H1 (cell line): ENCODE measurements around the gene LRRC15. TPM values are rescaled to one million over a fixed set of nuclear protein-coding genes. Genes with fewer than 3 reads are reported as not detected.

Source experiments
- CTCF ChIA-PET: fragments of 300-600 bp; sonication (Branson Sonifier 250); formaldehyde crosslinking; loops from one replicate; lab custom pipeline; 2021; ENCODE audit not compliant: partially characterized antibody; lab: Charles Lee
- POLR2A ChIA-PET: fragments of 300-600 bp; sonication (Branson Sonifier 250); formaldehyde crosslinking; loops from one replicate; lab custom pipeline; 2021; ENCODE audit warnings: inconsistent platforms; ENCODE audit not compliant: partially characterized antibody; lab: Charles Lee
- DNase-seq, 2 experiments: peaks; one replicate each; pipeline versions ENCODE4 v3.0.0 to v3.0.0-alpha.2; 2010 to 2022; ENCODE audit warnings: low spot score in 2 of 2, low read depth in 1 of 2, mixed read lengths in 1 of 2
- FAIRE-seq: peaks from 2 replicates; lab custom pipeline; 2011; peaks lifted over from hg19 to GRCh38; lab: Jason Lieb, UNC
- H2AFZ ChIP-seq: 2 replicates; pipeline ENCODE4 v1.8.1; 2012; ENCODE audit warnings: low read length, inconsistent platforms
- H2AK5ac ChIP-seq: 2 replicates; pipeline ENCODE4 v1.6.1; 2013; ENCODE audit warnings: low read depth, low read length
- H2BK120ac ChIP-seq: replicated peaks from 2 replicates; pipeline ENCODE3; 2013; ENCODE audit warnings: low read depth, low read length, inconsistent platforms
- H2BK12ac ChIP-seq: 2 replicates; pipeline ENCODE4 v1.6.1; 2013; ENCODE audit warnings: low read depth, low read length
- H2BK15ac ChIP-seq: 2 replicates; pipeline ENCODE4 v1.6.1; 2013; ENCODE audit warnings: low read length
- H2BK20ac ChIP-seq: 2 replicates; pipeline ENCODE4 v1.6.1; 2013; ENCODE audit warnings: low read length
- H2BK5ac ChIP-seq: 2 replicates; pipeline ENCODE4 v1.6.1; 2013; ENCODE audit warnings: low read depth, low read length
- H3K14ac ChIP-seq: 2 replicates; pipeline ENCODE4 v1.6.1; 2013; ENCODE audit warnings: inconsistent platforms; ENCODE audit not compliant: insufficient read length
- H3K18ac ChIP-seq: 2 replicates; pipeline ENCODE4 v1.6.1; 2013; ENCODE audit warnings: low read length; ENCODE audit errors: extremely low read depth
- H3K23ac ChIP-seq: 2 replicates; pipeline ENCODE4 v1.6.1; 2013; ENCODE audit warnings: inconsistent platforms; ENCODE audit not compliant: insufficient read length
- H3K23me2 ChIP-seq: 2 replicates; pipeline ENCODE4 v1.6.1; 2013; ENCODE audit warnings: low read depth, low read length
- H3K27ac ChIP-seq: 2 replicates; pipeline ENCODE4 v1.6.1; 2011; ENCODE audit warnings: low read depth, low read length, inconsistent platforms
- H3K27me3 ChIP-seq, 4 experiments: replicated peaks in 1 of 4; 1 replicate in 1 of 4; 2 replicates in 3 of 4; pipeline versions ENCODE4 v1.6.1 to v1.8.1; 2011 to 2013; ENCODE audit warnings: low read length in 3 of 4, mild to moderate bottlenecking in 3 of 4, inconsistent platforms in 2 of 4, mixed read lengths in 2 of 4, moderate library complexity in 1 of 4; ENCODE audit not compliant: control insufficient read depth in 3 of 4, insufficient read depth in 3 of 4; ENCODE audit errors: extremely low read depth in 1 of 4
- H3K36me3 ChIP-seq, 4 experiments: 2 replicates each; pipeline versions ENCODE4 v1.6.1 to v1.8.1; 2011 to 2013; ENCODE audit warnings: mild to moderate bottlenecking in 4 of 4, low read length in 3 of 4, moderate library complexity in 2 of 4, control low read depth in 1 of 4, inconsistent platforms in 1 of 4; ENCODE audit not compliant: insufficient read depth in 4 of 4, control insufficient read depth in 2 of 4
- H3K4ac ChIP-seq: replicated peaks from 2 replicates; pipeline ENCODE3; 2013; ENCODE audit warnings: low read length, low read depth, mixed read lengths, inconsistent platforms; ENCODE audit not compliant: insufficient read length
- H3K4me1 ChIP-seq, 4 experiments: replicated peaks in 1 of 4; 1 replicate in 1 of 4; 2 replicates in 3 of 4; pipeline versions ENCODE4 v1.6.1 to v1.8.1; 2011 to 2013; ENCODE audit warnings: low read length in 3 of 4, inconsistent platforms in 2 of 4, mixed read lengths in 1 of 4; ENCODE audit not compliant: insufficient read depth in 4 of 4, control insufficient read depth in 3 of 4
- H3K4me2 ChIP-seq, 2 experiments: 2 replicates each; pipeline versions ENCODE4 v1.6.1 to v1.8.1; 2011 to 2013; ENCODE audit warnings: low read depth in 2 of 2, low read length in 2 of 2, control low read depth in 1 of 2, inconsistent platforms in 1 of 2, mild to moderate bottlenecking in 1 of 2; ENCODE audit not compliant: insufficient read depth in 1 of 2
- H3K4me3 ChIP-seq, 4 experiments: fragments of 200-600, 300-600 bp in 1 of 4; sonication (generic), shearing (Covaris generic), sonication (Bioruptor Twin) in 1 of 4; 2 replicates each; pipeline versions ENCODE4 v1.5.1 to v1.8.1; 2011 to 2016; ENCODE audit warnings: low read length in 4 of 4, low read depth in 3 of 4, control low read depth in 2 of 4, inconsistent platforms in 2 of 4, mild to moderate bottlenecking in 2 of 4, mixed read lengths in 1 of 4, moderate library complexity in 1 of 4; ENCODE audit not compliant: insufficient read depth in 2 of 4; ENCODE audit errors: extremely low read depth in 1 of 4
- H3K56ac ChIP-seq: replicated peaks from 2 replicates; pipeline ENCODE3; 2013; ENCODE audit warnings: low read depth, mild to moderate bottlenecking, mixed read lengths, low read length, inconsistent platforms; ENCODE audit not compliant: insufficient read length
- H3K79me1 ChIP-seq: 2 replicates; pipeline ENCODE4 v1.6.1; 2013; ENCODE audit warnings: low read depth, low read length, control low read depth
- H3K79me2 ChIP-seq, 2 experiments: 2 replicates each; pipeline versions ENCODE4 v1.6.1 to v1.8.1; 2012 to 2013; ENCODE audit warnings: low read length in 2 of 2, mild to moderate bottlenecking in 2 of 2, inconsistent platforms in 1 of 2; ENCODE audit not compliant: insufficient read depth in 2 of 2, control insufficient read depth in 1 of 2
- H3K9ac ChIP-seq, 4 experiments: replicated peaks in 1 of 4; 1 replicate in 1 of 4; 2 replicates in 3 of 4; pipeline versions ENCODE4 v1.6.1 to v1.8.1; 2011 to 2013; ENCODE audit warnings: low read depth in 3 of 4, low read length in 3 of 4, control low read depth in 2 of 4, mild to moderate bottlenecking in 2 of 4, moderate library complexity in 2 of 4, inconsistent platforms in 1 of 4; ENCODE audit errors: extremely low read depth in 1 of 4
- H3K9me3 ChIP-seq, 2 experiments: 2 replicates each; pipeline versions ENCODE4 v1.6.1 to v1.8.1; 2012 to 2013; ENCODE audit warnings: mild to moderate bottlenecking in 2 of 2, moderate library complexity in 2 of 2, control low read depth in 1 of 2, inconsistent platforms in 1 of 2, low read depth in 1 of 2, low read length in 1 of 2, mixed read lengths in 1 of 2; ENCODE audit not compliant: insufficient read depth in 2 of 2
- H4K20me1 ChIP-seq, 2 experiments: replicated peaks in 1 of 2; 2 replicates each; pipeline versions ENCODE3 to v1.8.1; 2011 to 2013; ENCODE audit warnings: inconsistent platforms in 2 of 2, low read length in 2 of 2, mild to moderate bottlenecking in 1 of 2; ENCODE audit not compliant: insufficient read depth in 2 of 2, control insufficient read depth in 1 of 2
- H4K5ac ChIP-seq: 2 replicates; pipeline ENCODE4 v1.6.1; 2013; ENCODE audit warnings: low read length, low read depth, mixed read lengths, inconsistent platforms; ENCODE audit not compliant: insufficient read length
- H4K8ac ChIP-seq: 2 replicates; pipeline ENCODE4 v1.8.0; 2013; ENCODE audit warnings: mild to moderate bottlenecking, moderate library complexity, low read length, inconsistent platforms; ENCODE audit not compliant: insufficient read depth; ENCODE audit errors: extremely low read depth
- H4K91ac ChIP-seq: replicated peaks from 2 replicates; pipeline ENCODE3; 2013; ENCODE audit warnings: low read length, mixed read lengths, inconsistent platforms; ENCODE audit not compliant: insufficient read length
- ATF3 ChIP-seq: IDR thresholded peaks from 2 replicates; pipeline ENCODE4 v1.6.1; 2011; ENCODE audit warnings: low read depth, mild to moderate bottlenecking, low read length; ENCODE audit not compliant: insufficient read depth
- BACH1 ChIP-seq: IDR thresholded peaks from 2 replicates; pipeline ENCODE4 v1.6.1; 2012; ENCODE audit warnings: low read length, improper control_type of control experiment
- CBX8 ChIP-seq: fragments of 300-800, 300-1000 bp; sonication (generic); IDR thresholded peaks from 2 replicates; pipeline ENCODE4 v1.7.1; 2016; ENCODE audit warnings: low read depth, low read length, borderline replicate concordance
- CEBPB ChIP-seq: IDR thresholded peaks from 2 replicates; pipeline ENCODE4 v1.6.1; 2012; ENCODE audit warnings: low read depth, low read length
- CHD2 ChIP-seq: IDR thresholded peaks from 2 replicates; pipeline ENCODE4 v1.6.1; 2012; ENCODE audit warnings: low read length, improper control_type of control experiment
- CREB1 ChIP-seq: IDR thresholded peaks from 2 replicates; pipeline ENCODE4 v1.6.1; 2012; ENCODE audit warnings: inconsistent platforms
- EGR1 ChIP-seq: IDR thresholded peaks from 2 replicates; pipeline ENCODE4 v1.6.1; 2011; ENCODE audit warnings: low read depth, low read length, borderline replicate concordance
- JUN ChIP-seq: IDR thresholded peaks from 2 replicates; pipeline ENCODE4 v1.6.1; 2011; ENCODE audit warnings: low read depth, mild to moderate bottlenecking, improper control_type of control experiment, low read length
- KDM1A ChIP-seq: fragments of 200-600, 300-600 bp; sonication (generic); IDR thresholded peaks from 2 replicates; pipeline ENCODE4 v1.7.1; 2016; ENCODE audit warnings: mild to moderate bottlenecking, low read length, borderline replicate concordance
- PHF8 ChIP-seq: fragments of 200-600 bp; sonication (generic); conservative IDR thresholded peaks from 2 replicates; pipeline ENCODE4 v1.7.1; 2012; ENCODE audit warnings: low read depth, mild to moderate bottlenecking, inconsistent platforms, low read length, moderate library complexity
- SIN3A ChIP-seq, 2 experiments: IDR thresholded peaks in 1 of 2; conservative IDR thresholded peaks in 1 of 2; 2 replicates each; pipeline ENCODE4 v1.6.1; 2011 to 2012; ENCODE audit warnings: low read length in 2 of 2, improper control_type of control experiment in 1 of 2, low read depth in 1 of 2, mild to moderate bottlenecking in 1 of 2
- SP1 ChIP-seq: IDR thresholded peaks from 2 replicates; pipeline ENCODE4 v1.6.1; 2011; ENCODE audit warnings: low read depth, low read length
- TAF1 ChIP-seq: IDR thresholded peaks from 2 replicates; pipeline ENCODE4 v1.6.1; 2011; ENCODE audit warnings: mild to moderate bottlenecking, low read depth, low read length
- ZNF274 ChIP-seq: IDR thresholded peaks from 2 replicates; pipeline ENCODE4 v1.7.0; 2012; ENCODE audit warnings: low read length, borderline replicate concordance; ENCODE audit errors: extremely low read depth
- WGBS, 2 experiments: shearing (Covaris generic) in 1 of 2; methylation state at CpG; one replicate each; pipeline versions ENCODE4 v1.1.6 to v1.1.7; 2013 to 2015; ENCODE audit warnings: low lambda C conversion rate in 2 of 2, mixed read lengths in 2 of 2, inconsistent platforms in 1 of 2, low coverage in 1 of 2, missing lambda C conversion rate in 1 of 2; ENCODE audit not compliant: insufficient replicate concordance in 2 of 2, insufficient coverage in 1 of 2, insufficient read length in 1 of 2; ENCODE audit errors: extremely low coverage in 1 of 2, missing lambda C conversion rate in 1 of 2; 5-methylcytosine and 5-hydroxymethylcytosine counted together
- polyA plus RNA-seq, 7 experiments: library from polyadenylated mRNA; depleted of rRNA in 3 of 7; stranded (reverse) in 5 of 7; unstranded in 2 of 7; fragments of >200 nt in 5 of 7; fragments of 200-250 nt in 2 of 7; gene quantifications; 1 replicate in 5 of 7; 2 replicates in 1 of 7; 4 replicates in 1 of 7; pipeline versions ENCODE4 v1.2.1 to v1.2.3, GENCODE V29; 2011 to 2013; ENCODE audit warnings: missing spikeins in 2 of 7, mixed read lengths in 2 of 7
- total RNA-seq: library from RNA; stranded (reverse); fragmentation: NEBNext Ultra II Directional; extraction: Animal tissue kit (Norgen Biotek cat#: 25700); gene quantifications from 2 replicates; pipeline ENCODE4 v1.2.1, GENCODE V29; 2021

The LRRC15 gene
- total and polyA plus RNA-seq, 2 of the 8 experiments (the other 6 are each of a cell fraction or from before 2014, with no cell fraction given): 0.15 to 0.37 TPM

- Histone ChIP-seq H3K27me3 (no peaks in the 10 kb centered on the region), H2BK120ac (no peak overlapping the region), H2BK5ac (no peak overlapping the region), H4K8ac (no peak overlapping the region), H3K23me2 (no peaks in the 10 kb centered on the region), H3K4me3 (no peak overlapping the region), H3K14ac (no peak overlapping the region), H3K18ac (no peak overlapping the region), H3K36me3 (peaks cover under 1 to 20% (median 5%) of the 10 kb centered on the region in 4 experiments; a peak in 4 of 8 replicates), H3K79me2 (no peaks in the 10 kb centered on the region), H3K56ac (no peak overlapping the region), H3K4me1 (no peaks in the 10 kb centered on the region), H4K5ac (no peak overlapping the region), H3K79me1 (no peaks in the 10 kb centered on the region), H2AK5ac (no peak overlapping the region), H2BK15ac (no peak overlapping the region), H3K23ac (no peak overlapping the region), H3K4ac (no peak overlapping the region), H3K9ac (no peak overlapping the region), H3K9me3 (no peaks in the 10 kb centered on the region), H2BK12ac (no peak overlapping the region), H2BK20ac (no peak overlapping the region), H4K20me1 (no peaks in the 10 kb centered on the region), H4K91ac (no peak overlapping the region), H2AFZ (no peak overlapping the region), H3K27ac (no peak overlapping the region), H3K4me2 (no peak overlapping the region)
- 92% methylated on average over 2 of the region's 2 CpGs; no CpG with 5 or more reads in 1 of the 2 experiments for WGBS, 2 experiments
- DNase-seq: no peak
- no peak for FAIRE-seq
- TF ChIP-seq CBX8 (no peak), BACH1 (no peak), SP1 (no peak), PHF8 (no peak), CHD2 (no peak), CEBPB (no peak), KDM1A (no peak), TAF1 (no peak), EGR1 (no peak), JUN (no peak), ATF3 (no peak), CREB1 (no peak), SIN3A (conservative IDR thresholded peaks at IDR 0.05 in 1 of 2, IDR thresholded peaks at IDR 0.05 in 1 of 2; ENCODE audit: low read depth in 1 of 2, low read length in 2 of 2) (no peak), ZNF274 (no peak)
- CTCF ChIA-PET: no interaction called here
- POLR2A ChIA-PET: no interaction called here
Observed at GRCh38 chr3:194418671-194419070, 49.1 kb upstream of the LRRC15 start.
